ENCODE data around the gene PEX11G. TPM values are rescaled to one million over a fixed set of nuclear protein-coding genes. Genes with fewer than 3 reads are reported as not detected.

The PEX11G gene
- total and polyA plus RNA-seq, 9 of the 15 experiments (the other 6 are each of a cell fraction or from before 2014, with no cell fraction given) = 0.07 to 3.2 (median 0.70) TPM; not detected in 1

DNA sequence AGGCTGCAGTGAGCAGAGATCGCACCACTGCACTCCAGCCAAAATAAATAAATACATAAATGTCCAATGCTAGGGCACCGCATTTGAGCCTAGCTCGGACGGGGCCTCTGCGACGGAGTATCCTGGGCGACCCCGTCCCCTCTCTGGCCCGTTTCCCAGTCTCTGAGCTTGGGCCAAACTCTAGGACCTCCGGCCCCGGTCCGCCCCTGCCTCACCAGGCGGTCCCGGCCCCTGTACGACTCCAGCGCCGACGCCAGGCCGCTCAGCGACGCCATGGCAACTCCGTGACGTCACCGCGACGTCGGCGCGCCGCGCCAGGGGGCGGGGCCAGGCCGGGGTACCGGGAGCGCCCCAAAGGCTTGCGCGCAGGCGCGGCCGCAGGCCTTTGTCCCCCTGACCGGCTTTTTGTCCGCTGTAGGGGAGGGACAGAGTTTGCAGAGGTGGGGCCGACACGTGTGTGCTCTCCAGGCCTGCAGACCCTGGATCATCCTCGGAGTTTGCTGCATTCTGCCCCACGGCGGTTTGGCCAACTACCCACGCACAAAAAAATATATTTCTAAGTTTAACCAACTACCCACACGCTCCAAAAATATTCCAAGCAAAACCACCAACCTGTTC lies at the start of gene PEX11G (continued):
- TF ChIP-seq TFAM (CRISPR knock-in tag; conservative IDR thresholded peaks at IDR 0.05) = no peak
- no peak for TF ChIP-seq SMAD2 (IDR thresholded peaks at IDR 0.05; ENCODE audit: low read depth, low read length)
- no peak for TF ChIP-seq BRD9 (IDR thresholded peaks at IDR 0.05; ENCODE audit: low read depth, partially characterized antibody)
- TF ChIP-seq, protein P1, sequence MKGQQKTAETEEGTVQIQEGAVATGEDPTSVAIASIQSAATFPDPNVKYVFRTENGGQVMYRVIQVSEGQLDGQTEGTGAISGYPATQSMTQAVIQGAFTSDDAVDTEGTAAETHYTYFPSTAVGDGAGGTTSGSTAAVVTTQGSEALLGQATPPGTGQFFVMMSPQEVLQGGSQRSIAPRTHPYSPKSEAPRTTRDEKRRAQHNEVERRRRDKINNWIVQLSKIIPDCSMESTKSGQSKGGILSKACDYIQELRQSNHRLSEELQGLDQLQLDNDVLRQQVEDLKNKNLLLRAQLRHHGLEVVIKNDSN (CRISPR knock-in tag; IDR thresholded peaks at IDR 0.05) = no peak; the same call in 1 of the 2 replicates
- TF ChIP-seq ARNT (IDR thresholded peaks at IDR 0.05) = no peak
- TF ChIP-seq NCOA1 (IDR thresholded peaks at IDR 0.05; ENCODE audit: low read depth) = peak; percentile 55; the same call in 1 of the 2 replicates
- no peak for TF ChIP-seq PTTG1 (tag; IDR thresholded peaks at IDR 0.05; ENCODE audit: low read depth)
- TF ChIP-seq MTA3 (IDR thresholded peaks at IDR 0.05; ENCODE audit: borderline replicate concordance) = peak; percentile 93
- no peak for TF ChIP-seq ASH1L (IDR thresholded peaks at IDR 0.05; ENCODE audit: borderline replicate concordance, low read depth, partially characterized antibody)
- no peak for TF ChIP-seq KDM4B (IDR thresholded peaks at IDR 0.05; ENCODE audit: borderline replicate concordance in 2 of 2, low read depth in 1 of 2)
- no peak for TF ChIP-seq NFATC3 (IDR thresholded peaks at IDR 0.05)
- no peak for TF ChIP-seq ZNF212 (CRISPR knock-in tag; IDR thresholded peaks at IDR 0.05)
- no peak for TF ChIP-seq PPARD (CRISPR knock-in tag; IDR thresholded peaks at IDR 0.05)
- TF ChIP-seq, protein P2, sequence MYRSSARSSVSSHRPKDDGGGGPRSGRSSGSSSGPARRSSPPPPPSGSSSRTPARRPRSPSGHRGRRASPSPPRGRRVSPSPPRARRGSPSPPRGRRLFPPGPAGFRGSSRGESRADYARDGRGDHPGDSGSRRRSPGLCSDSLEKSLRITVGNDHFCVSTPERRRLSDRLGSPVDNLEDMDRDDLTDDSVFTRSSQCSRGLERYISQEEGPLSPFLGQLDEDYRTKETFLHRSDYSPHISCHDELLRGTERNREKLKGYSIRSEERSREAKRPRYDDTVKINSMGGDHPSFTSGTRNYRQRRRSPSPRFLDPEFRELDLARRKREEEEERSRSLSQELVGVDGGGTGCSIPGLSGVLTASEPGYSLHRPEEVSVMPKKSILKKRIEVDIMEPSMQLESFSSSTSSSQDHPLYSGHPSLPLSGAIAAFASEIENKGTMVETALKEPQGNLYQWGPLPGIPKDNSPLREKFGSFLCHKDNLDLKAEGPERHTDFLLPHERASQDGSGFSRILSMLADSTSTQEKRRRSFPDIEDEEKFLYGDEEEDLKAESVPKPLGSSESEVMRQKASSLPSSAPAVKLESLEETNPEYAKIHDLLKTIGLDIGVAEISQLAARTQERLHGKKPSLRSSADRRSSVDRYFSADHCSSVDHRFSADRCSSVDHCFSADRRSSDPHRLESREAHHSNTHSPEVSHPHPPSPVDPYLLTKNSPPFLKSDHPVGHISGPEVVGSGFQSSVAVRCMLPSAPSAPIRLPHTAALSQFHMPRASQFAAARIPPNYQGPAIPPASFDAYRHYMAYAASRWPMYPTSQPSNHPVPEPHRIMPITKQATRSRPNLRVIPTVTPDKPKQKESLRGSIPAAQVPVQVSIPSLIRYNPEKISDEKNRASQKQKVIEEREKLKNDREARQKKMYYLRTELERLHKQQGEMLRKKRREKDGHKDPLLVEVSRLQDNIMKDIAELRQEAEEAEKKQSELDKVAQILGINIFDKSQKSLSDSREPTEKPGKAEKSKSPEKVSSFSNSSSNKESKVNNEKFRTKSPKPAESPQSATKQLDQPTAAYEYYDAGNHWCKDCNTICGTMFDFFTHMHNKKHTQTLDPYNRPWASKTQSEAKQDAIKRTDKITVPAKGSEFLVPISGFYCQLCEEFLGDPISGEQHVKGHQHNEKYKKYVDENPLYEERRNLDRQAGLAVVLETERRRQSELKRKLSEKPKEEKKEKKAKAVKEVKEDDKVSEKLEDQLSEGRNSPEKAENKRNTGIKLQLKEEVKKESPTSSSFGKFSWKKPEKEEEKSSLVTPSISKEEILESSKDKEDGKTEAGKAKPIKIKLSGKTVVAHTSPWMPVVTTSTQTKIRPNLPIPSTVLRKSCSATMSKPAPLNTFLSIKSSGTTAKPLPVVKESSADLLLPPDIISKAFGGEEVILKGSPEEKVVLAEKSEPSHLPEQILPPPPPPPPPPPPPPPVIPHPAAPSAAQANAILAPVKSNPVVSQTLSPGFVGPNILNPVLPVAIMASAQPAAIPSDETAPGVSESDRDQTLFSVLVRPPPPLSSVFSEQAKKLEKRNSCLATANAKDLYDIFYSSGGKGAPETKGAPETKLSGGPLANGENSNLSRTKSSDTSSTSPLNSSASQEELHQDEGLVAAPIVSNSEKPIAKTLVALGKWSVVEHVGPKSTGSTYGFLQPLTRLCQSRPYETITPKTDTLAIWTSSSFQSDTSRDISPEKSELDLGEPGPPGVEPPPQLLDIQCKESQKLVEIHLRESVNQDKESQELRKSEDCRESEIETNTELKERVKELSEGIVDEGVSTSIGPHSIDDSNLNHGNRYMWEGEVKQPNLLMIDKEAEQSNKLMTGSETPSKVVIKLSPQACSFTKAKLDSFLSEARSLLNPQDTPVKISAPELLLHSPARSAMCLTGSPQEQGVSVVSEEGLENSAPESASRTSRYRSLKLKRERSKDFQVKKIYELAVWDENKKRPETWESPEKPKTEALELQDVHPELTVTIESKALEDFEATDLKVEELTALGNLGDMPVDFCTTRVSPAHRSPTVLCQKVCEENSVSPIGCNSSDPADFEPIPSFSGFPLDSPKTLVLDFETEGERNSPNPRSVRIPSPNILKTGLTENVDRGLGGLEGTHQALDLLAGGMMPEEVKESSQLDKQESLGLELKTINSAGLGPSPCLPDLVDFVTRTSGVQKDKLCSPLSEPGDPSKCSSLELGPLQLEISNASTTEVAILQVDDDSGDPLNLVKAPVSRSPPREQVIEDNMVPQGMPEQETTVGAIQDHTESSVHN (IDR thresholded peaks at IDR 0.05; ENCODE audit: borderline replicate concordance in 1 of 2, low read depth in 1 of 2) = no peak
- TF ChIP-seq, protein P3, sequence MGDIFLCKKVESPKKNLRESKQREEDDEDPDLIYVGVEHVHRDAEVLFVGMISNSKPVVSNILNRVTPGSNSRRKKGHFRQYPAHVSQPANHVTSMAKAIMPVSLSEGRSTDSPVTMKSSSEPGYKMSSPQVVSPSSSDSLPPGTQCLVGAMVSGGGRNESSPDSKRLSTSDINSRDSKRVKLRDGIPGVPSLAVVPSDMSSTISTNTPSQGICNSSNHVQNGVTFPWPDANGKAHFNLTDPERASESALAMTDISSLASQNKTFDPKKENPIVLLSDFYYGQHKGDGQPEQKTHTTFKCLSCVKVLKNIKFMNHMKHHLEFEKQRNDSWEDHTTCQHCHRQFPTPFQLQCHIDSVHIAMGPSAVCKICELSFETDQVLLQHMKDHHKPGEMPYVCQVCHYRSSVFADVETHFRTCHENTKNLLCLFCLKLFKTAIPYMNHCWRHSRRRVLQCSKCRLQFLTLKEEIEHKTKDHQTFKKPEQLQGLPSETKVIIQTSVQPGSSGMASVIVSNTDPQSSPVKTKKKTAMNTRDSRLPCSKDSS (IDR thresholded peaks at IDR 0.05; ENCODE audit: low read depth, partially characterized antibody) = no peak
- no peak for TF ChIP-seq KAT8 (IDR thresholded peaks at IDR 0.05; ENCODE audit: low read depth)
- TF ChIP-seq NUFIP1 (IDR thresholded peaks at IDR 0.05; ENCODE audit: partially characterized antibody) = no peak
- no peak for TF ChIP-seq KAT2B (IDR thresholded peaks at IDR 0.05; ENCODE audit: low read depth, low read length)

All from K562 (cell line).